H1 (cell line): ENCODE results near the gene THRB. TPM values are rescaled to one million over a fixed set of nuclear protein-coding genes. Genes with fewer than 3 reads are reported as not detected.

ENCODE experiments used
- CTCF ChIA-PET: fragments of 300-600 bp; sonication (Branson Sonifier 250); formaldehyde crosslinking; loops from one replicate; lab custom pipeline; 2021; ENCODE audit not compliant: partially characterized antibody; lab: Charles Lee
- POLR2A ChIA-PET: fragments of 300-600 bp; sonication (Branson Sonifier 250); formaldehyde crosslinking; loops from one replicate; lab custom pipeline; 2021; ENCODE audit warnings: inconsistent platforms; ENCODE audit not compliant: partially characterized antibody; lab: Charles Lee
- DNase-seq, 2 experiments: peaks; one replicate each; pipeline versions ENCODE4 v3.0.0 to v3.0.0-alpha.2; 2010 to 2022; ENCODE audit warnings: low spot score in 2 of 2, low read depth in 1 of 2, mixed read lengths in 1 of 2
- FAIRE-seq: peaks from 2 replicates; lab custom pipeline; 2011; peaks lifted over from hg19 to GRCh38; lab: Jason Lieb, UNC
- H2AFZ ChIP-seq: 2 replicates; pipeline ENCODE4 v1.8.1; 2012; ENCODE audit warnings: low read length, inconsistent platforms
- H2AK5ac ChIP-seq: 2 replicates; pipeline ENCODE4 v1.6.1; 2013; ENCODE audit warnings: low read depth, low read length
- H2BK120ac ChIP-seq: replicated peaks from 2 replicates; pipeline ENCODE3; 2013; ENCODE audit warnings: low read depth, low read length, inconsistent platforms
- H2BK12ac ChIP-seq: 2 replicates; pipeline ENCODE4 v1.6.1; 2013; ENCODE audit warnings: low read depth, low read length
- H2BK15ac ChIP-seq: 2 replicates; pipeline ENCODE4 v1.6.1; 2013; ENCODE audit warnings: low read length
- H2BK20ac ChIP-seq: 2 replicates; pipeline ENCODE4 v1.6.1; 2013; ENCODE audit warnings: low read length
- H2BK5ac ChIP-seq: 2 replicates; pipeline ENCODE4 v1.6.1; 2013; ENCODE audit warnings: low read depth, low read length
- H3K14ac ChIP-seq: 2 replicates; pipeline ENCODE4 v1.6.1; 2013; ENCODE audit warnings: inconsistent platforms; ENCODE audit not compliant: insufficient read length
- H3K18ac ChIP-seq: 2 replicates; pipeline ENCODE4 v1.6.1; 2013; ENCODE audit warnings: low read length; ENCODE audit errors: extremely low read depth
- H3K23ac ChIP-seq: 2 replicates; pipeline ENCODE4 v1.6.1; 2013; ENCODE audit warnings: inconsistent platforms; ENCODE audit not compliant: insufficient read length
- H3K23me2 ChIP-seq: 2 replicates; pipeline ENCODE4 v1.6.1; 2013; ENCODE audit warnings: low read depth, low read length
- H3K27ac ChIP-seq: 2 replicates; pipeline ENCODE4 v1.6.1; 2011; ENCODE audit warnings: low read depth, low read length, inconsistent platforms
- H3K27me3 ChIP-seq, 4 experiments: replicated peaks in 1 of 4; 1 replicate in 1 of 4; 2 replicates in 3 of 4; pipeline versions ENCODE4 v1.6.1 to v1.8.1; 2011 to 2013; ENCODE audit warnings: low read length in 3 of 4, mild to moderate bottlenecking in 3 of 4, inconsistent platforms in 2 of 4, mixed read lengths in 2 of 4, moderate library complexity in 1 of 4; ENCODE audit not compliant: control insufficient read depth in 3 of 4, insufficient read depth in 3 of 4; ENCODE audit errors: extremely low read depth in 1 of 4
- H3K36me3 ChIP-seq, 4 experiments: 2 replicates each; pipeline versions ENCODE4 v1.6.1 to v1.8.1; 2011 to 2013; ENCODE audit warnings: mild to moderate bottlenecking in 4 of 4, low read length in 3 of 4, moderate library complexity in 2 of 4, control low read depth in 1 of 4, inconsistent platforms in 1 of 4; ENCODE audit not compliant: insufficient read depth in 4 of 4, control insufficient read depth in 2 of 4
- H3K4ac ChIP-seq: replicated peaks from 2 replicates; pipeline ENCODE3; 2013; ENCODE audit warnings: low read length, low read depth, mixed read lengths, inconsistent platforms; ENCODE audit not compliant: insufficient read length
- H3K4me1 ChIP-seq, 4 experiments: replicated peaks in 1 of 4; 1 replicate in 1 of 4; 2 replicates in 3 of 4; pipeline versions ENCODE4 v1.6.1 to v1.8.1; 2011 to 2013; ENCODE audit warnings: low read length in 3 of 4, inconsistent platforms in 2 of 4, mixed read lengths in 1 of 4; ENCODE audit not compliant: insufficient read depth in 4 of 4, control insufficient read depth in 3 of 4
- H3K4me2 ChIP-seq, 2 experiments: 2 replicates each; pipeline versions ENCODE4 v1.6.1 to v1.8.1; 2011 to 2013; ENCODE audit warnings: low read depth in 2 of 2, low read length in 2 of 2, control low read depth in 1 of 2, inconsistent platforms in 1 of 2, mild to moderate bottlenecking in 1 of 2; ENCODE audit not compliant: insufficient read depth in 1 of 2
- H3K4me3 ChIP-seq, 4 experiments: fragments of 200-600, 300-600 bp in 1 of 4; sonication (generic), shearing (Covaris generic), sonication (Bioruptor Twin) in 1 of 4; 2 replicates each; pipeline versions ENCODE4 v1.5.1 to v1.8.1; 2011 to 2016; ENCODE audit warnings: low read length in 4 of 4, low read depth in 3 of 4, control low read depth in 2 of 4, inconsistent platforms in 2 of 4, mild to moderate bottlenecking in 2 of 4, mixed read lengths in 1 of 4, moderate library complexity in 1 of 4; ENCODE audit not compliant: insufficient read depth in 2 of 4; ENCODE audit errors: extremely low read depth in 1 of 4
- H3K56ac ChIP-seq: replicated peaks from 2 replicates; pipeline ENCODE3; 2013; ENCODE audit warnings: low read depth, mild to moderate bottlenecking, mixed read lengths, low read length, inconsistent platforms; ENCODE audit not compliant: insufficient read length
- H3K79me1 ChIP-seq: 2 replicates; pipeline ENCODE4 v1.6.1; 2013; ENCODE audit warnings: low read depth, low read length, control low read depth
- H3K79me2 ChIP-seq, 2 experiments: 2 replicates each; pipeline versions ENCODE4 v1.6.1 to v1.8.1; 2012 to 2013; ENCODE audit warnings: low read length in 2 of 2, mild to moderate bottlenecking in 2 of 2, inconsistent platforms in 1 of 2; ENCODE audit not compliant: insufficient read depth in 2 of 2, control insufficient read depth in 1 of 2
- H3K9ac ChIP-seq, 4 experiments: replicated peaks in 1 of 4; 1 replicate in 1 of 4; 2 replicates in 3 of 4; pipeline versions ENCODE4 v1.6.1 to v1.8.1; 2011 to 2013; ENCODE audit warnings: low read depth in 3 of 4, low read length in 3 of 4, control low read depth in 2 of 4, mild to moderate bottlenecking in 2 of 4, moderate library complexity in 2 of 4, inconsistent platforms in 1 of 4; ENCODE audit errors: extremely low read depth in 1 of 4
- H3K9me3 ChIP-seq, 2 experiments: 2 replicates each; pipeline versions ENCODE4 v1.6.1 to v1.8.1; 2012 to 2013; ENCODE audit warnings: mild to moderate bottlenecking in 2 of 2, moderate library complexity in 2 of 2, control low read depth in 1 of 2, inconsistent platforms in 1 of 2, low read depth in 1 of 2, low read length in 1 of 2, mixed read lengths in 1 of 2; ENCODE audit not compliant: insufficient read depth in 2 of 2
- H4K20me1 ChIP-seq, 2 experiments: replicated peaks in 1 of 2; 2 replicates each; pipeline versions ENCODE3 to v1.8.1; 2011 to 2013; ENCODE audit warnings: inconsistent platforms in 2 of 2, low read length in 2 of 2, mild to moderate bottlenecking in 1 of 2; ENCODE audit not compliant: insufficient read depth in 2 of 2, control insufficient read depth in 1 of 2
- H4K5ac ChIP-seq: 2 replicates; pipeline ENCODE4 v1.6.1; 2013; ENCODE audit warnings: low read length, low read depth, mixed read lengths, inconsistent platforms; ENCODE audit not compliant: insufficient read length
- H4K8ac ChIP-seq: 2 replicates; pipeline ENCODE4 v1.8.0; 2013; ENCODE audit warnings: mild to moderate bottlenecking, moderate library complexity, low read length, inconsistent platforms; ENCODE audit not compliant: insufficient read depth; ENCODE audit errors: extremely low read depth
- H4K91ac ChIP-seq: replicated peaks from 2 replicates; pipeline ENCODE3; 2013; ENCODE audit warnings: low read length, mixed read lengths, inconsistent platforms; ENCODE audit not compliant: insufficient read length
- CBX5 ChIP-seq: fragments of 300-800, 300-1000 bp; sonication (generic); IDR thresholded peaks from 2 replicates; pipeline ENCODE4 v1.7.1; 2016; ENCODE audit warnings: antibody characterized with exemption, low read length, low read depth
- CTCF ChIP-seq, 3 experiments: IDR thresholded peaks; 1 replicate in 2 of 3; 2 replicates in 1 of 3; pipeline versions ENCODE4 v1.5.1 to v1.6.1; 2011; ENCODE audit warnings: low read length in 3 of 3, mild to moderate bottlenecking in 3 of 3, inconsistent platforms in 2 of 3, low read depth in 1 of 3, moderate library complexity in 1 of 3; ENCODE audit not compliant: insufficient read depth in 1 of 3; ENCODE audit errors: control extremely low read depth in 1 of 3
- GTF2F1 ChIP-seq: IDR thresholded peaks from 2 replicates; pipeline ENCODE4 v1.6.1; 2012; ENCODE audit warnings: low read depth, low read length, improper control_type of control experiment, borderline replicate concordance
- KDM4A ChIP-seq: IDR thresholded peaks from one replicate; pipeline ENCODE4 v1.7.1; 2012; ENCODE audit warnings: low read depth, mild to moderate bottlenecking, moderate library complexity, low read length, inconsistent platforms; ENCODE audit not compliant: severe bottlenecking
- NANOG ChIP-seq: IDR thresholded peaks from 2 replicates; pipeline ENCODE4 v1.6.1; 2011; ENCODE audit warnings: low read length, low read depth, mild to moderate bottlenecking, inconsistent platforms; ENCODE audit not compliant: insufficient read depth, poor library complexity, severe bottlenecking
- RBBP5 ChIP-seq: IDR thresholded peaks from 2 replicates; pipeline ENCODE4 v1.7.1; 2012; ENCODE audit warnings: low read depth, mild to moderate bottlenecking, inconsistent platforms, low read length, moderate library complexity, borderline replicate concordance
- RFX5 ChIP-seq: IDR thresholded peaks from 2 replicates; pipeline ENCODE4 v1.6.1; 2011; ENCODE audit warnings: low read depth, low read length, improper control_type of control experiment, borderline replicate concordance
- SP1 ChIP-seq: IDR thresholded peaks from 2 replicates; pipeline ENCODE4 v1.6.1; 2011; ENCODE audit warnings: low read depth, low read length
- TAF1 ChIP-seq: IDR thresholded peaks from 2 replicates; pipeline ENCODE4 v1.6.1; 2011; ENCODE audit warnings: mild to moderate bottlenecking, low read depth, low read length
- WGBS, 2 experiments: shearing (Covaris generic) in 1 of 2; methylation state at CpG; one replicate each; pipeline versions ENCODE4 v1.1.6 to v1.1.7; 2013 to 2015; ENCODE audit warnings: low lambda C conversion rate in 2 of 2, mixed read lengths in 2 of 2, inconsistent platforms in 1 of 2, low coverage in 1 of 2, missing lambda C conversion rate in 1 of 2; ENCODE audit not compliant: insufficient replicate concordance in 2 of 2, insufficient coverage in 1 of 2, insufficient read length in 1 of 2; ENCODE audit errors: extremely low coverage in 1 of 2, missing lambda C conversion rate in 1 of 2; 5-methylcytosine and 5-hydroxymethylcytosine counted together
- polyA plus RNA-seq, 7 experiments: library from polyadenylated mRNA; depleted of rRNA in 3 of 7; stranded (reverse) in 5 of 7; unstranded in 2 of 7; fragments of >200 nt in 5 of 7; fragments of 200-250 nt in 2 of 7; gene quantifications; 1 replicate in 5 of 7; 2 replicates in 1 of 7; 4 replicates in 1 of 7; pipeline versions ENCODE4 v1.2.1 to v1.2.3, GENCODE V29; 2011 to 2013; ENCODE audit warnings: missing spikeins in 2 of 7, mixed read lengths in 2 of 7
- total RNA-seq: library from RNA; stranded (reverse); fragmentation: NEBNext Ultra II Directional; extraction: Animal tissue kit (Norgen Biotek cat#: 25700); gene quantifications from 2 replicates; pipeline ENCODE4 v1.2.1, GENCODE V29; 2021
- TF ChIP-seq, protein P1 (sequence below): IDR thresholded peaks from 2 replicates; pipeline ENCODE4 v1.6.1; 2012; ENCODE audit warnings: low read length, inconsistent platforms

Gene THRB
- total and polyA plus RNA-seq, 2 of the 8 experiments (the other 6 are each of a cell fraction or from before 2014, with no cell fraction given): 0.98 to 3.9 TPM

DNA sequence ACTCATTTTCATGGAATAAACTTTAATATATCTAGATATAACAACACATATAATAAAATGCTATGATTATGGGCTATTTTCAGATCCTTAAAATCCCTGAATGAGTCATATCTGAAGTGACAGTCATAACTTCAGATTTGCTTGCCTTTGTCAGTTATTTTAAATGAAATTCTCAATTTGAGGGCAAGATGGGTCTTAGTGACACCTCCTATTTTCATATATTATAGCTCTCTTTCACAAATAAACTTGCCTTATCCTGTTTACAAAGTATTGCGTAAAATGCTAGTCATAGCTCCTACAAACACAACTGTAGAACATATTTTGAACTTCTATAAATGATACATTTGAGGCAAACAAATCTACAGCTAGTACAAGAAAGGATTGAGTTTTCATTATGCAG is 6.2 kb upstream of the THRB start:
- H2BK5ac ChIP-seq: no peak overlapping the region
- no peak overlapping the region for H3K18ac ChIP-seq
- peak overlapping the region in 1 of 4 experiments; percentile 34; a peak in 1 of 7 replicates for H3K9ac ChIP-seq
- H3K23ac ChIP-seq: no peak overlapping the region
- H2AK5ac ChIP-seq: no peak overlapping the region
- no peak overlapping the region for H2AFZ ChIP-seq
- no peak overlapping the region for H3K4me3 ChIP-seq
- no peak overlapping the region for H4K8ac ChIP-seq
- H3K27me3 ChIP-seq: peaks cover 0 to 7% (median 3%) of the 10 kb centered on the region in 4 experiments; a peak in 4 of 7 replicates
- H2BK15ac ChIP-seq: no peak overlapping the region
- no peak overlapping the region for H2BK20ac ChIP-seq
- no peaks in the 10 kb centered on the region for H3K79me1 ChIP-seq
- H3K4me1 ChIP-seq: peaks cover 0 to 12% (median 11%) of the 10 kb centered on the region in 4 experiments; a peak in 5 of 7 replicates
- H3K9me3 ChIP-seq: no peaks in the 10 kb centered on the region
- no peak overlapping the region for H3K14ac ChIP-seq
- ChIA-PET CTCF (no interaction called here), POLR2A (no interaction called here)
- H3K36me3 ChIP-seq: no peaks in the 10 kb centered on the region
- no peak overlapping the region for H2BK120ac ChIP-seq
- H4K20me1 ChIP-seq: no peaks in the 10 kb centered on the region
- H2BK12ac ChIP-seq: no peak overlapping the region
- no peak overlapping the region for H4K91ac ChIP-seq
- H3K4me2 ChIP-seq: no peak overlapping the region
- 92% methylated on average over 1 of the region's 1 CpG; no CpG with 5 or more reads in 1 of the 2 experiments for WGBS, 2 experiments
- H3K23me2 ChIP-seq: no peaks in the 10 kb centered on the region; the same call in 1 of the 2 replicates
- H3K56ac ChIP-seq: no peak overlapping the region
- no peak overlapping the region for H3K27ac ChIP-seq
- no peaks in the 10 kb centered on the region for H3K79me2 ChIP-seq
- H3K4ac ChIP-seq: no peak overlapping the region
- no peak overlapping the region for H4K5ac ChIP-seq
- no peak for FAIRE-seq
- DNase-seq: no peak
- TF ChIP-seq SP1: no peak
- TF ChIP-seq CBX5: no peak
- TF ChIP-seq, protein P1, sequence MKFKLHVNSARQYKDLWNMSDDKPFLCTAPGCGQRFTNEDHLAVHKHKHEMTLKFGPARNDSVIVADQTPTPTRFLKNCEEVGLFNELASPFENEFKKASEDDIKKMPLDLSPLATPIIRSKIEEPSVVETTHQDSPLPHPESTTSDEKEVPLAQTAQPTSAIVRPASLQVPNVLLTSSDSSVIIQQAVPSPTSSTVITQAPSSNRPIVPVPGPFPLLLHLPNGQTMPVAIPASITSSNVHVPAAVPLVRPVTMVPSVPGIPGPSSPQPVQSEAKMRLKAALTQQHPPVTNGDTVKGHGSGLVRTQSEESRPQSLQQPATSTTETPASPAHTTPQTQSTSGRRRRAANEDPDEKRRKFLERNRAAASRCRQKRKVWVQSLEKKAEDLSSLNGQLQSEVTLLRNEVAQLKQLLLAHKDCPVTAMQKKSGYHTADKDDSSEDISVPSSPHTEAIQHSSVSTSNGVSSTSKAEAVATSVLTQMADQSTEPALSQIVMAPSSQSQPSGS: no peak
- TF ChIP-seq GTF2F1: no peak
- no peak for TF ChIP-seq CTCF (IDR thresholded peaks at IDR 0.05; ENCODE audit: control extremely low read depth in 1 of 3, insufficient read depth in 1 of 3, low read depth in 1 of 3, low read length in 3 of 3)
- no peak for TF ChIP-seq RBBP5
- no peak for TF ChIP-seq KDM4A
- no peak for TF ChIP-seq TAF1
- no peak for TF ChIP-seq RFX5
- TF ChIP-seq NANOG: no peak
